ENCODE measurements around the gene DNAI2.

GRCh38 chr17:74303305-74303704 lies 29.3 kb downstream of the DNAI2 start:
- TF ChIP-seq, protein P1, sequence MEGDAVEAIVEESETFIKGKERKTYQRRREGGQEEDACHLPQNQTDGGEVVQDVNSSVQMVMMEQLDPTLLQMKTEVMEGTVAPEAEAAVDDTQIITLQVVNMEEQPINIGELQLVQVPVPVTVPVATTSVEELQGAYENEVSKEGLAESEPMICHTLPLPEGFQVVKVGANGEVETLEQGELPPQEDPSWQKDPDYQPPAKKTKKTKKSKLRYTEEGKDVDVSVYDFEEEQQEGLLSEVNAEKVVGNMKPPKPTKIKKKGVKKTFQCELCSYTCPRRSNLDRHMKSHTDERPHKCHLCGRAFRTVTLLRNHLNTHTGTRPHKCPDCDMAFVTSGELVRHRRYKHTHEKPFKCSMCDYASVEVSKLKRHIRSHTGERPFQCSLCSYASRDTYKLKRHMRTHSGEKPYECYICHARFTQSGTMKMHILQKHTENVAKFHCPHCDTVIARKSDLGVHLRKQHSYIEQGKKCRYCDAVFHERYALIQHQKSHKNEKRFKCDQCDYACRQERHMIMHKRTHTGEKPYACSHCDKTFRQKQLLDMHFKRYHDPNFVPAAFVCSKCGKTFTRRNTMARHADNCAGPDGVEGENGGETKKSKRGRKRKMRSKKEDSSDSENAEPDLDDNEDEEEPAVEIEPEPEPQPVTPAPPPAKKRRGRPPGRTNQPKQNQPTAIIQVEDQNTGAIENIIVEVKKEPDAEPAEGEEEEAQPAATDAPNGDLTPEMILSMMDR (IDR thresholded peaks at IDR 0.05), result no peak
- TF ChIP-seq POLR2A (IDR thresholded peaks at IDR 0.05), result no peak
